T1000 (cell line): ENCODE data around the gene GUCY1A2.
"Not testable (repeated sequence)": the region's sequence is repeated elsewhere in the genome, so short reads cannot be mapped to it uniquely, and the experiment has no call there.

Source experiments
- DNase-seq: peaks from one replicate; lab custom pipeline; 2025; ENCODE audit warnings: mixed read lengths; lab: John Stamatoyannopoulos, UW

GUCY1A2 gene

GRCh38 chr11:106943089-106943488 is 75.2 kb downstream of the GUCY1A2 start:
- no peak for DNase-seq

- DNase-seq, result no peak
These were observed 79.1 kb downstream of the GUCY1A2 start for GRCh38 chr11:106939157-106939556.

GRCh38 chr11:106937111-106937510 is 81.2 kb downstream of the GUCY1A2 start:
- no peak for DNase-seq

- DNase-seq, result no peak
These were observed 93.0 kb downstream of the GUCY1A2 start for GRCh38 chr11:106925245-106925644.

- DNase-seq, result no peak
These were observed 97.3 kb downstream of the GUCY1A2 start for GRCh38 chr11:106920899-106921509.

GRCh38 chr11:106917973-106918372 is 100.3 kb downstream of the GUCY1A2 start:
- DNase-seq, result no peak

GRCh38 chr11:106914409-106914808 is 103.9 kb downstream of the GUCY1A2 start:
- no peak for DNase-seq

- DNase-seq, result no peak
These were observed 105.1 kb downstream of the GUCY1A2 start for GRCh38 chr11:106913141-106913540.

- DNase-seq, result no peak
These were observed 113.5 kb downstream of the GUCY1A2 start for GRCh38 chr11:106904826-106905225.

- DNase-seq, result no peak
These were observed 128.6 kb downstream of the GUCY1A2 start for GRCh38 chr11:106889718-106890117.

GRCh38 chr11:106888386-106888785 is 129.9 kb downstream of the GUCY1A2 start:
- no peak for DNase-seq

- DNase-seq, result not testable (repeated sequence)
These were observed 134.6 kb downstream of the GUCY1A2 start for GRCh38 chr11:106883693-106884092.

GRCh38 chr11:106879832-106880546 is 138.3 kb downstream of the GUCY1A2 start:
- no peak for DNase-seq

GRCh38 chr11:106879029-106879428 is 139.2 kb downstream of the GUCY1A2 start:
- DNase-seq, result no peak

- no peak for DNase-seq
These were observed 143.3 kb downstream of the GUCY1A2 start for GRCh38 chr11:106875013-106875412.

GRCh38 chr11:106872246-106872645 is 146.0 kb downstream of the GUCY1A2 start:
- DNase-seq, result no peak

- DNase-seq, result no peak
These were observed 160.1 kb downstream of the GUCY1A2 start for GRCh38 chr11:106858200-106858599.

- no peak for DNase-seq
These were observed 161.7 kb downstream of the GUCY1A2 start for GRCh38 chr11:106856566-106856965.

- no peak for DNase-seq
These were observed 163.8 kb downstream of the GUCY1A2 start for GRCh38 chr11:106854429-106854828.

- no peak for DNase-seq
These were observed 164.3 kb downstream of the GUCY1A2 start for GRCh38 chr11:106853850-106854401.

GRCh38 chr11:106852779-106853178 is 165.5 kb downstream of the GUCY1A2 start:
- no peak for DNase-seq

GRCh38 chr11:106848526-106848925 is 169.8 kb downstream of the GUCY1A2 start:
- DNase-seq, result no peak

- DNase-seq, result no peak
These were observed 176.1 kb downstream of the GUCY1A2 start for GRCh38 chr11:106842134-106842533.
